Mammary epithelial cell (primary cell): Measurements from ENCODE around the gene LRRC32.

Experiments used
- CTCF ChIP-seq, 2 donors: IDR thresholded peaks in 1 of 2; conservative IDR thresholded peaks in 1 of 2; 2 replicates each; pipeline ENCODE4 v1.5.1; 2011 to 2012; ENCODE audit warnings: inconsistent platforms in 2 of 2, low read length in 2 of 2, mild to moderate bottlenecking in 2 of 2, control low read depth in 1 of 2, low read depth in 1 of 2; ENCODE audit not compliant: insufficient read depth in 1 of 2; ENCODE audit errors: extremely low read depth in 1 of 2
- EZH2 ChIP-seq: IDR thresholded peaks from 2 replicates; pipeline ENCODE4 v1.6.1; 2012; ENCODE audit warnings: low read length, inconsistent platforms, borderline replicate concordance

GRCh38 chr11:76671626-76672309, 1.2 kb upstream of the LRRC32 start:
- TF ChIP-seq CTCF (conservative IDR thresholded peaks at IDR 0.05 in 1 of 2, IDR thresholded peaks at IDR 0.05 in 1 of 2; ENCODE audit: extremely low read depth in 1 of 2, insufficient read depth in 1 of 2, low read depth in 1 of 2, low read length in 2 of 2): no peak
- no peak for TF ChIP-seq EZH2
